Measurements from ENCODE around the gene RCC2.

DNA sequence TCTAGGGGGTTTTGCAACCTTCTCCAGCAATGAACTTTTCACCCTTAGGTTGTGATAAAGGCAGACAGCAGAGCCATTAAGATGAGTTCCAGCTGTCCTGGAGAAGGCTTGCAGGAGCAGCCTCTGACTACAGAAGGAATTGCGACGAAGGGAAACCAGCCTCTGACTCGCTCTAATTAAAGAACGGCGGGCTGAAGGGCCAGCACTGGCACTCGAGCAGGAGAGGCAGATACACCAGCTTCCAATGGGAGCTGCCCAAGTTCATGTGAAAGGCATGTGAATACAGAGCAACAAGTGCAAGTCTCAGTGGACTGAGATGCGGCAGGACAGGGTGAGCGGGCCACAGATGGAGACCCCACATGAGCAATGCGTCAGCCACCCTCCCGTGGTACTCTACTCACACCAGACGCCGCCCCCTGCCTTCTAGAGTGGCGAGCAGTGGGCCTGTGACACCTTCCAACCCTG lies 15.7 kb downstream of the RCC2 start:
- TF ChIP-seq, protein P1, sequence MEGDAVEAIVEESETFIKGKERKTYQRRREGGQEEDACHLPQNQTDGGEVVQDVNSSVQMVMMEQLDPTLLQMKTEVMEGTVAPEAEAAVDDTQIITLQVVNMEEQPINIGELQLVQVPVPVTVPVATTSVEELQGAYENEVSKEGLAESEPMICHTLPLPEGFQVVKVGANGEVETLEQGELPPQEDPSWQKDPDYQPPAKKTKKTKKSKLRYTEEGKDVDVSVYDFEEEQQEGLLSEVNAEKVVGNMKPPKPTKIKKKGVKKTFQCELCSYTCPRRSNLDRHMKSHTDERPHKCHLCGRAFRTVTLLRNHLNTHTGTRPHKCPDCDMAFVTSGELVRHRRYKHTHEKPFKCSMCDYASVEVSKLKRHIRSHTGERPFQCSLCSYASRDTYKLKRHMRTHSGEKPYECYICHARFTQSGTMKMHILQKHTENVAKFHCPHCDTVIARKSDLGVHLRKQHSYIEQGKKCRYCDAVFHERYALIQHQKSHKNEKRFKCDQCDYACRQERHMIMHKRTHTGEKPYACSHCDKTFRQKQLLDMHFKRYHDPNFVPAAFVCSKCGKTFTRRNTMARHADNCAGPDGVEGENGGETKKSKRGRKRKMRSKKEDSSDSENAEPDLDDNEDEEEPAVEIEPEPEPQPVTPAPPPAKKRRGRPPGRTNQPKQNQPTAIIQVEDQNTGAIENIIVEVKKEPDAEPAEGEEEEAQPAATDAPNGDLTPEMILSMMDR (optimal IDR thresholded peaks at IDR 0.05 in 1 of 3, IDR thresholded peaks at IDR 0.05 in 1 of 3, conservative IDR thresholded peaks at IDR 0.05 in 1 of 3; ENCODE audit: extremely low read depth in 1 of 3, insufficient read depth in 2 of 3, low read length in 3 of 3), result no peak
- no peak for TF ChIP-seq EZH2 (IDR thresholded peaks at IDR 0.05; ENCODE audit: low read length)

Data from keratinocyte (primary cell).